ENCODE measurements around the gene CSAD. TPM values are rescaled to one million over a fixed set of nuclear protein-coding genes. Genes with fewer than 3 reads are reported as not detected.

The CSAD gene
- total RNA-seq, 1 donor from 2014 or later, result 24.3 TPM

DNA sequence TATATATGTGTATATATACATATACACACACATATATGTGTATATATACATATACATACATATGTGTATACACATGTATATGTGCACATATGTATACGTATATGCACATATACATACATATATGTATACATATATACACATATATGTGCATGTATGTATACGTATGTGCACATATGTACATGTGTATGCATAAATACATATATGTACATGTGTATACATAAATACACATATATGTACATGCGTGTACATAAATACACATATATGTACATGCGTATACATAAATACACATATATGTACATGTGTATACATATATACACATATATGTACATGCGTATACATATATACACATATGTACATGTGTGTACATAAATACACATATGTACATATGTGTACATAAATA, 33.5 kb downstream of the CSAD start:
- H3K36me3 Mint-ChIP-seq (ENCODE audit: low read depth), result no peaks in the 10 kb centered on the region
- H3K27ac Mint-ChIP-seq (ENCODE audit: unreplicated experiment), result no peak overlapping the region
- no peak for DNase-seq (ENCODE audit: low spot score)
- H3K4me3 Mint-ChIP-seq (ENCODE audit: unreplicated experiment), result no peak overlapping the region
- no peaks in the 10 kb centered on the region for H3K9me3 Mint-ChIP-seq (ENCODE audit: low read depth)
- no peaks in the 10 kb centered on the region for H3K4me1 Mint-ChIP-seq (ENCODE audit: low read depth)
- TF ChIP-seq CTCF (IDR thresholded peaks at IDR 0.05), result no peak
- H3K27me3 Mint-ChIP-seq (ENCODE audit: low read depth), result no peaks in the 10 kb centered on the region

GRCh38 chr12:53145383-53146260, 35.1 kb downstream of the CSAD start:
- Mint-ChIP-seq H3K27ac (ENCODE audit: unreplicated experiment) (no peak overlapping the region), H3K27me3 (ENCODE audit: low read depth) (peaks cover 2% of the 10 kb centered on the region), H3K36me3 (ENCODE audit: low read depth) (no peaks in the 10 kb centered on the region), H3K4me1 (ENCODE audit: low read depth) (no peaks in the 10 kb centered on the region), H3K9me3 (ENCODE audit: low read depth) (no peaks in the 10 kb centered on the region), H3K4me3 (ENCODE audit: unreplicated experiment) (no peak overlapping the region)
- no peak for DNase-seq (ENCODE audit: low spot score)
- no peak for TF ChIP-seq CTCF (IDR thresholded peaks at IDR 0.05)

DNA sequence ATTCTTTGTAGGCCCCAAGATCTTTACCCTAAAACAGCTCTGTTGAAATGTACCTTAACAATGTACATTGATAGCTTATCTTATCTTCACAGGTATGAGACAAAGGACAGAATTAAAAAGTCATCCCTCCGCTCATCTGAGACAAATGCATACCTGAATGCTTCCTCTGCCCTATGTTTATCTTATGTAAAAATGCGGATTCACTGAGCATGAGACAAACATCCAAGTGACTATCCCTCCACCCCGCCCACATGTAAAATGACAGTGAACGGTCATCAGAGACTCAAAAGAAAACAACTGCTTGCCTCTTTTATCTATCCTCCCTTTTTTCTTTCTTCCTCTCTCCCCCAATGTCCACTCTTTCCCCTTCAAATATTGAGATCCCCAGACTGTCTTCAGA, 37.4 kb downstream of the CSAD start:
- Mint-ChIP-seq H3K4me3 (ENCODE audit: unreplicated experiment) (no peak overlapping the region), H3K27ac (ENCODE audit: unreplicated experiment) (no peak overlapping the region), H3K27me3 (ENCODE audit: low read depth) (peaks cover 2% of the 10 kb centered on the region), H3K36me3 (ENCODE audit: low read depth) (no peaks in the 10 kb centered on the region), H3K9me3 (ENCODE audit: low read depth) (no peaks in the 10 kb centered on the region), H3K4me1 (ENCODE audit: low read depth) (no peaks in the 10 kb centered on the region)
- no peak for DNase-seq (ENCODE audit: low spot score)
- TF ChIP-seq CTCF (IDR thresholded peaks at IDR 0.05), result no peak

DNA sequence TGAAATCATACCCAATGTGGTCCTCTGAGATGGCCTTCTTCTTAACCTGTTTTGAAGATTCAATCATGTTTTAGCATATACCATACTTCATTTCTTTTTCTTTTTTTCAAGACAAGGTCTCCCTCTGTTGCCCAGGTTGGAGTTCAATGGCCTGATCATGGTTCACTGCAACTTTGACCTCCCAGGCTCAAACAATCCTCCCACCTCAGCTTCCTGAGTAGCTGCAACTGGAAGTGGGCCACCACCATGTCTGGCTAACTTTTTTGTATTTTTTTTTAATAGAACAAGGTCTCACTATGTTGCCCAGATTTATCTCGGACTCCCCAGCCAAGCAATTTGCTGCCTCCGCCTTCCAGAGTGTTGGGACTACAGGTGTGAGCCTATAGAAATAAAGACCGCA, 47.0 kb downstream of the CSAD start:
- no peak overlapping the region for H3K27ac Mint-ChIP-seq (ENCODE audit: unreplicated experiment)
- H3K36me3 Mint-ChIP-seq (ENCODE audit: low read depth), result no peaks in the 10 kb centered on the region
- H3K4me1 Mint-ChIP-seq (ENCODE audit: low read depth), result no peaks in the 10 kb centered on the region
- H3K4me3 Mint-ChIP-seq (ENCODE audit: unreplicated experiment), result no peak overlapping the region
- peaks cover 9% of the 10 kb centered on the region for H3K9me3 Mint-ChIP-seq (ENCODE audit: low read depth)
- no peak for DNase-seq (ENCODE audit: low spot score)
- peaks cover 9% of the 10 kb centered on the region for H3K27me3 Mint-ChIP-seq (ENCODE audit: low read depth)
- no peak for TF ChIP-seq CTCF (IDR thresholded peaks at IDR 0.05)

GRCh38 chr12:53131844-53132243, 48.9 kb downstream of the CSAD start:
- Mint-ChIP-seq H3K9me3 (ENCODE audit: low read depth) (peaks cover 3% of the 10 kb centered on the region), H3K36me3 (ENCODE audit: low read depth) (no peaks in the 10 kb centered on the region), H3K27ac (ENCODE audit: unreplicated experiment) (no peak overlapping the region), H3K27me3 (ENCODE audit: low read depth) (peaks cover 15% of the 10 kb centered on the region), H3K4me3 (ENCODE audit: unreplicated experiment) (no peak overlapping the region), H3K4me1 (ENCODE audit: low read depth) (no peaks in the 10 kb centered on the region)
- no peak for TF ChIP-seq CTCF (IDR thresholded peaks at IDR 0.05)
- no peak for DNase-seq (ENCODE audit: low spot score)

Measured in chondrocyte (in vitro differentiated cells).